HFF-Myc (cell line): ENCODE measurements around the gene ARHGDIA.

Source experiments
- DNase-seq: peaks from one replicate; pipeline ENCODE4 v3.0.0-alpha.2; 2011; ENCODE audit warnings: low read depth; ENCODE audit errors: extremely low read depth
- H3K4me3 ChIP-seq: replicated peaks from 2 replicates; pipeline ENCODE4 v1.5.1; 2011; ENCODE audit warnings: low read depth, mild to moderate bottlenecking, control low read depth, low read length
- CTCF ChIP-seq: IDR thresholded peaks from 2 replicates; pipeline ENCODE4 v1.5.1; 2012; ENCODE audit warnings: mild to moderate bottlenecking, low read depth, low read length, control low read depth; ENCODE audit errors: missing control alignments

Gene ARHGDIA

GRCh38 chr17:81828656-81829055 is 42.5 kb downstream of the ARHGDIA start:
- DNase-seq = no peak
- TF ChIP-seq CTCF = no peak
- no peak overlapping the region for H3K4me3 ChIP-seq

DNA sequence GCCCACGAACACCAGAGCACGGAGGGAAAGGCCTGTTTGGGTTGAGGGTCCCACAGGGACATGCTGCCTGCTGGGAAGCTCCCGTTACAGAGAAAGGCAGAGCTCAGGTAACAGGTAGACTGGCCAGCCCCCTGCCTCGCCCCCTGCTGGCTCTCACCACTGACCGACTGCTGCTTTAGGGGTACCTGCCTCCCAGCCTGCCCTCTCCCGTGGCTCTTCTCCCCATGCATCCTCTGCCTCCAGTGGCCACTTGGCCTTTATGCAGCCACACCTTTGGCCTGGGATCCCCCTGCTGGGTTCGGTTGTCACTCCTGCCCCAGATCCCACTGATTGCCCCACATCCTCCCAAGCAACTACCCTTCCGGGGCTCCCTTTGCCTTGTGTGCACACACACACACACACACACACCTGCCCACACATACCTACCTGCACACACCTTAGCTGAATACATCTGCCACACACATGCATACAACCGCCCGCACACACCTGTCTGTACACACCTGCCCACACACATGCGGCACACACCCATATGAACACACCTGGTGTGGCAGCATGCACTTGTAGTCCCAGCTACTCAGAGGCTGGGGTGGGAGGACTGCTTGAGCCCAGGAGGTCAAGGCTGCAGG is 45.2 kb downstream of the ARHGDIA start:
- no peak for DNase-seq
- no peak for TF ChIP-seq CTCF
- H3K4me3 ChIP-seq = no peak overlapping the region

GRCh38 chr17:81824595-81824994 is 46.5 kb downstream of the ARHGDIA start:
- H3K4me3 ChIP-seq = no peak overlapping the region
- no peak for TF ChIP-seq CTCF
- DNase-seq = no peak

DNA sequence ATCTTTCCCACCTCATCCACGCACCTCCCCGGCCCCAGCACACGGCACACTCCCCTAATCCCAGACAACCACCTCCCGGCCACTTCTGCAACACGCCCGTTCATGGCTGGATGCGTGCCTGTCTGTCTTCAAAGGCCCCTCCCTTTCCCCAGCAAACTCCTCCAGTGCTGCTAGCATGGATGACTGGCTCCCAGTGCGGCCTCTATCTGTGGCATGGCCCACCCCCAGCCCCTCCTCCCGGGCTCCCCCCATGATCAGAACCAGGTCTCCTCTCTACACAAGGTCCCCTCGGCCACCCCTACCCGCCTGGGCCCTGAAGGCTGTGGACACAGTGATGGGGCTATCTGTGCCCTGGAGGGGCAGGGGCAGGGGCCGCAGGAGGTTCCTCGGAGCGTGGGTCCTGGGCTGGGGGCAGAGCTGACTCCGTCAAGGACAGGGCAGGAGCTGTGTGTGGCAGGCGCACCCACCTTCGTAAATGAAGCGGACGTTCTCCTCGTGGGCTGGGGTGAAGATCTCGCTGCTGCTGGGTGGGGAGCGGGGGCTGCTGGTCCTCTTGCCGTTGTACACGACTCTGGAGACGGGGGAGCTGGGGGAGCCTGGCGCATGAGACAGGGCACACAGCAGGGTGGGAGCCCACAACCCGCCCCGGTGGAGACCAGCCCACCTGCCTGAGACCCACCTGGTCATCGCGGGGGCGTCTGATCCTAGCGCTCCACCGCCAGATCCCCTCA is 47.2 kb downstream of the ARHGDIA start:
- TF ChIP-seq CTCF = no peak
- no peak for DNase-seq

DNA sequence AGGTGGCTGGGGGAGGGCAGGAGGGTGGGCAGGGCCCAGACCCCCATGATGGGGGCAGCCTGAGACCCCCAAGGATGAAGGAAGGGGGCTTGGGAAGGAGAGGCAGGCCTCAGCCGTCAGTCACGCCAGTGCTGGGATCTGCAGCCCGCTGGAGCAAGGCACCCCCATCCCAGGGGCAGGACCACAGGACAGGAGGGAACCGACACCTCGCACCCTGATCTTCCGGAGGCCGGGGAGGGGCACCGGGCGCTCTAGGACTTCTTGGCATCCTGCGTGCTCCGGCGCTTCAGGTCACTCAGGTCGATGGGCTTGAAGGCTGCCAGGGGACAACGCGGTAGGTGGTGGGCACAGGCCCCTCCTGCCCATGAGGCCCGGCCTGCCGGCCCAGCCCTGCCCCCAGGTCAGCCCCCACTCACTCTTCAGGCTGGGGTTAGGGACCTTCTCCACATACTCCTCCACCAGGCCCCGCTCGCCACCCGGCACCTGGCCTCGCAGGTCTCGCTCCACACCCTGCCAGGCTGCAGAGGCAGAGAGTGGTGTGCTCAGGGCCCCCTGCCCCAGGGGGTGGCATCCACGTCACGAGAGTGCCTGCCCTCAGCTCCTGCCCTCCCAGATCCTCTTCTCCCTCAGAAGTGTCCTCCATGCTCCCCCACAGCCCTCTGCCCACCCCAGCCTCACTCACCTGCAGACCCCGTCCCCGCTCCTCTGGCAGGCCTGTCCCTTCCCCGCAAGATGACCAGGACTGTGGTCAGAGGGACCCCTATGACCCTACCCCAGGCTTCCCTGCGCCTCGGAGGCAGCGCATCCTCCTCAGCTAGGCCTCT is 47.9 kb downstream of the ARHGDIA start:
- no peak for TF ChIP-seq CTCF
- H3K4me3 ChIP-seq = no peak overlapping the region
- DNase-seq = no peak

More for the DNA sequence above, 47.2 kb downstream of the ARHGDIA start:
- H3K4me3 ChIP-seq = no peak overlapping the region

DNA sequence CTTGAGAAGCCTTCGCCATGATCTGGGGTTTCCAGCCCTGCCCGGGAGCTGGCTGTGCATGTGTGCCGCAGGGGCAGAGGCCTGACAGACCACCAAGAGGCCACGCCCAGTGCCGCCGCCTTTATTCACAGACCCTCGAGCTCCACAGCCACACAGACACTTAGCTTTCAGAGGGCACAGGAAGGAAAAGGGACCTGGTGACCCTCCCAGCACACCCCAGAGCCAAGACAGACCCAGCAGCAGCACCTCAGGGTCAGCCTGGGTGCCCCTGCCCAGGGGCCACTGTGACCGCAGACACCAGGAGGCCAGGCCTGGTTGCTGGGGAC is 48.9 kb downstream of the ARHGDIA start:
- no peak overlapping the region for H3K4me3 ChIP-seq
- TF ChIP-seq CTCF = no peak
- DNase-seq = no peak
